Right atrium auricular region (tissue), 2 donors: ENCODE results near the gene TMEM54. TPM values are rescaled to one million over a fixed set of nuclear protein-coding genes. Genes with fewer than 3 reads are reported as not detected.
A peak's percentile ranks its signal among the peaks of the same experiment; 100 is the strongest.

Experiments
- DNase-seq: peaks from one replicate; pipeline ENCODE4 v3.0.0-alpha.2; 2019; ENCODE audit warnings: low spot score
- H3K27ac ChIP-seq, 2 donors: fragments of 200-600 bp; sonication (generic); 1 replicate in 1 of 2; 2 replicates in 1 of 2; pipeline ENCODE4 v1.5.1; 2016 to 2019
- H3K27me3 ChIP-seq, 2 donors: fragments of 200-600 bp; sonication (generic); one replicate each; pipeline versions ENCODE4 v1.5.1 to v1.6.0; 2017 to 2019
- H3K36me3 ChIP-seq: fragments of 200-600 bp; sonication (generic); one replicate; pipeline ENCODE4 v1.5.1; 2016
- H3K4me1 ChIP-seq, 2 donors: fragments of 200-600 bp; sonication (generic); one replicate each; pipeline versions ENCODE4 v1.5.1 to v1.6.0; 2017 to 2019
- H3K4me3 ChIP-seq, 2 donors: fragments of 200-600 bp; sonication (generic); 1 replicate in 1 of 2; 2 replicates in 1 of 2; pipeline ENCODE4 v1.5.1; 2017 to 2019; ENCODE audit warnings: mild to moderate bottlenecking in 1 of 2, moderate library complexity in 1 of 2
- H3K9me3 ChIP-seq, 2 donors: fragments of 200-600 bp; sonication (generic); one replicate each; pipeline ENCODE4 v1.5.1; 2019
- total RNA-seq, 2 donors: library from RNA; depleted of rRNA; stranded (reverse); fragments of >200 nt; gene quantifications; one replicate each; pipeline ENCODE4 v1.1.0, GENCODE V29; 2016
- TF ChIP-seq, protein P1 (sequence below), 2 donors: fragments of 200-600 bp; sonication (generic); IDR thresholded peaks; one replicate each; pipeline ENCODE4 v1.5.1; 2019; ENCODE audit warnings: antibody characterized with exemption in 2 of 2

The TMEM54 gene, protein sequence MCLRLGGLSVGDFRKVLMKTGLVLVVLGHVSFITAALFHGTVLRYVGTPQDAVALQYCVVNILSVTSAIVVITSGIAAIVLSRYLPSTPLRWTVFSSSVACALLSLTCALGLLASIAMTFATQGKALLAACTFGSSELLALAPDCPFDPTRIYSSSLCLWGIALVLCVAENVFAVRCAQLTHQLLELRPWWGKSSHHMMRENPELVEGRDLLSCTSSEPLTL
- total RNA-seq: 10 to 100 TPM in 1 of 2 donors, 1 to 10 TPM in 1; 4.7 to 37.9 TPM

DNA sequence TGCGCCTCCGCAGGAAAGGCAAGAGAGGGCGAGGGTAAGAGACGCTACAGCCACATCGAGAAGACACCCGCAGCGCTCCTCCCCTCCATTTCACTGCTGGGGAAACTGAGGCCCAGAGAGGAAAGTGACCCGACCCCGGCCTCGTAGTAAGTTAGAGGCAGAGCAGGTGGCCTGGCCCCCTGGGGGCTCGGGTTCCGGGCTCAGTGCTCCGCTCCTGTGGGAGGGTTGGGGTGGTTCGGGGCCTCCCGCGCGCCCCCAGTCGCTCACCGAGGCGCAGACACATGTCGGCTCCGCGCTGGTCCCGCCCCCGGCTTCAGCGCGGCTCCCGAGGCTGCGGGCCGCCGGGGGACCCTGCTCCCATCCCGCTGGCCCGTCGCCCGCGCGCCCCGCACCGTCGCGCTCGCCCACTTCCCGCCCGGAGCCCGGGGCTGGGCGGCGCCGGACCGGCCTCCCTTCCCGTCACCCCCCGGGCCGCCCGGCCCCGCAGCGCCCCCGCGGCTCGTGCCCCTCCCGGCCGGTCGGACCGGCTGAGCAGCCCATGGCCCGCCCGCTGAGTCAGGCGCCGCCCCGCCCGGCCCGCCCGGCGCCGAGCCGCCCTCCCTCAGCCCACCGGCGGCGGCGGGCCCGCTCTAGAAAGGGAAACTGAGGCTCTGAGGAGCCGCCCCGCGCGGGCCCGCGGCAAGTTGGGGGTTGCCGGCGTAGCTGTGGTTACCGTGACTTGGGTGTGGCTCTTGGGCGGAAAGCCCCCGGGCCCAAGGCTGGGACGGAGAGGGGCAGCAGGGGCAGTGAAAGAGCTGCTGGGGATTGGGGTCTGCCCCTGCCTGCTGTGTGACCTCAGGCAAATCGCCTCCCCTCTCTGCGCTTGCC, at the start of gene TMEM54:
TSS of gene TMEM54 (minus strand) at position 434 of the 867 bp plus-strand sequence. CDS start at position 283, 151 bp downstream.
- peaks cover 0 to 4% of the 10 kb centered on the region in 2 donors for H3K27me3 ChIP-seq
- H3K9me3 ChIP-seq: no peaks in the 10 kb centered on the region
- H3K36me3 ChIP-seq: no peaks in the 10 kb centered on the region
- DNase-seq: no peak
- peak within 1 kb of the TSS in 1 of 2 donors; percentile 42 for H3K27ac ChIP-seq
- TF ChIP-seq, protein P1, sequence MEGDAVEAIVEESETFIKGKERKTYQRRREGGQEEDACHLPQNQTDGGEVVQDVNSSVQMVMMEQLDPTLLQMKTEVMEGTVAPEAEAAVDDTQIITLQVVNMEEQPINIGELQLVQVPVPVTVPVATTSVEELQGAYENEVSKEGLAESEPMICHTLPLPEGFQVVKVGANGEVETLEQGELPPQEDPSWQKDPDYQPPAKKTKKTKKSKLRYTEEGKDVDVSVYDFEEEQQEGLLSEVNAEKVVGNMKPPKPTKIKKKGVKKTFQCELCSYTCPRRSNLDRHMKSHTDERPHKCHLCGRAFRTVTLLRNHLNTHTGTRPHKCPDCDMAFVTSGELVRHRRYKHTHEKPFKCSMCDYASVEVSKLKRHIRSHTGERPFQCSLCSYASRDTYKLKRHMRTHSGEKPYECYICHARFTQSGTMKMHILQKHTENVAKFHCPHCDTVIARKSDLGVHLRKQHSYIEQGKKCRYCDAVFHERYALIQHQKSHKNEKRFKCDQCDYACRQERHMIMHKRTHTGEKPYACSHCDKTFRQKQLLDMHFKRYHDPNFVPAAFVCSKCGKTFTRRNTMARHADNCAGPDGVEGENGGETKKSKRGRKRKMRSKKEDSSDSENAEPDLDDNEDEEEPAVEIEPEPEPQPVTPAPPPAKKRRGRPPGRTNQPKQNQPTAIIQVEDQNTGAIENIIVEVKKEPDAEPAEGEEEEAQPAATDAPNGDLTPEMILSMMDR (IDR thresholded peaks at IDR 0.05): no peak
- peaks cover 0 to 9% of the 10 kb centered on the region in 2 donors for H3K4me1 ChIP-seq
- peak within 1 kb of the TSS; percentile 47 to 63 for H3K4me3 ChIP-seq

DNA sequence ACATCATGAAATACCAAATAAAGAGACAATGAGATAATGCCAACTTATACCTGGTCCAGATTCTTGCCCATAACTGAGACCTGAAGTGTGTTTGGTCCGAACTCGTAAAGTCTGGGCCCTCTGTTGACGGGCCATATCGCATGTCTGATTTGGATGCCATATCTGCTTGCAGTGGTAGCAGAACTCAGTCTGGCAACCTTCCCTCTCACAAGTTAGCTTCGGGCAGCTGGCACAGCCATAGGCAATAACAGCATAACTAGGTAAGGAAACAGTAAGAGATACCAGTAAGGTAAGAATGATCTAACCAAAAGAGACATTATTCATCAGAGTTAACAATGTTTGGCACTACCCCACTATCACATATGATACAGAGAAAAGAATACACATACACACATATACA, 48.3 kb upstream of the TMEM54 start:
- H3K27ac ChIP-seq: no peak overlapping the region
- DNase-seq: no peak
- TF ChIP-seq, protein P1 (IDR thresholded peaks at IDR 0.05): no peak
- no peaks in the 10 kb centered on the region for H3K9me3 ChIP-seq
- no peaks in the 10 kb centered on the region for H3K27me3 ChIP-seq
- H3K36me3 ChIP-seq: peaks cover 20% of the 10 kb centered on the region
- peaks cover 0 to 10% of the 10 kb centered on the region in 2 donors for H3K4me1 ChIP-seq
- no peak overlapping the region for H3K4me3 ChIP-seq

DNA sequence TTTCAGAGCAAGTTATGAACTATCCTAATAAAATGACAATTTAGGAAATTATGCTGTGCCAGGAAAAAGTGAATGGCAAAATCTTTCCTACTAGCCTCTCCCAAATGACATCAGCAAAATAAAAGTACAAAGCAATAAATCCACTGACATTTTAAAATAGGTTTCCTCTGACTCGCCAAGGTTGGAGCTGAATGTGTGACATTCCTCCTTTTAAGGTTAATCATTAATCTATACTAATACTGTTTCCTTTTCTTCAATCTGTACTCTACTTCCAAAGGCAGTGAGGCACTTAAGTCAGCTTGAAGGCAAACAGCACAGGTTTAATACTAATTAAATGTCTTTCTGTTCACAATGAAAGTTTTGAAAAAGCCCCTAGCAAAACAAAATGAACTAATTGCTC, 47.7 kb upstream of the TMEM54 start:
- Histone ChIP-seq H3K27ac (peak overlapping the region in 1 of 2 donors; percentile 35), H3K9me3 (no peaks in the 10 kb centered on the region), H3K27me3 (no peaks in the 10 kb centered on the region), H3K4me3 (no peak overlapping the region), H3K36me3 (peaks cover 26% of the 10 kb centered on the region), H3K4me1 (peaks cover 0 to 10% of the 10 kb centered on the region in 2 donors)
- DNase-seq: no peak
- TF ChIP-seq, protein P1 (IDR thresholded peaks at IDR 0.05): no peak

DNA sequence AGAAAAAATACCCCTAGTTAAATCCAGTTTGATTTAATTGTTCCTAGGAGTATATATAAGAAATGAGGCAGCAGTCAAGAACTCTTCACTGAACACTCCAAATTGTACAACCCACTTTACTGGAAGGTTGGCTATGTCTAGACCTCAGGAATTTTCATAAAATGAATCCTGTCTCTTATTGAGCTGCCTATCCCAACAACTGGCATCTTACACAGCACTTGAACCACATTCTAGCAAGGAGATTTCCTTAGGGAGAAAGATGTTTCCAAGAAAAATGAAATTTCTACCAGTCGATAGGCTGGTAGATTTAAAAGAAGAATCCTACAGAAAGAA, 47.2 kb upstream of the TMEM54 start:
- peak overlapping the region in 1 of 2 donors; percentile 35 for H3K27ac ChIP-seq
- peaks cover 31% of the 10 kb centered on the region for H3K36me3 ChIP-seq
- TF ChIP-seq, protein P1 (IDR thresholded peaks at IDR 0.05): no peak
- H3K4me3 ChIP-seq: no peak overlapping the region
- DNase-seq: no peak
- no peaks in the 10 kb centered on the region for H3K9me3 ChIP-seq
- H3K27me3 ChIP-seq: no peaks in the 10 kb centered on the region
- peaks cover 0 to 10% of the 10 kb centered on the region in 2 donors for H3K4me1 ChIP-seq

DNA sequence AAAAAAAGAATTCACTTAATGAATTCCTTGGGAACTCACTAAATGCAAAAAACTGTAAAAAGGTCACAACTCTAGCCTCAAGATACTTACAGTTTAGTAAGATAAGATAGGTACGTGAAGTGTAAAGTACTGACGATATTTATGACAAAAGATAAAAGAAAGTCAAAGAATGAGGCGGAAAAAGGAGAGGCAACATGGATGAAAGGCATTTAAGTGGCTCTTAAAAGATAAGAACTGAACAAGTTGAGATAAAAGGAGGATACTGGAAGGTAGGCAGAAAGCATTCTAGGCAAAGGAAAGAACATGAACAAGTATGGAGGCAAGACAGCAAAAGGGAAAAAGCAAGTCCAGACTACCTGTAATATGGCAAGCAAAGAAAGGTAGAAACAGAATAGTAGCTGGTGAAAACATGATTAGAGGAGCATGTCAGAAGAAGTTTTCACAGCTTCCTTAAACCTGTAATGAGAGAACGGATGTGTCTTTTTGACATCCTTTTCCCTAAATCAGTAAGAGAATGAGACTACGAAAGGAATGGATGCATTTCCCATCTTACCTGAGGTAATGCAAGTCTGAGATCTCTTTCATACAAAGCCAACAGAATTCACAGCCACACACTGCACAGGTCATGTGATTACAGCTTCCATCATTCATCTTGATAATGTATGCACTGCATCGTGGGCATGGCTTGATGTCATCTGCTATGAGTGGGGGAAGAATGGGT, 46.6 kb upstream of the TMEM54 start:
- Histone ChIP-seq H3K36me3 (peaks cover 37% of the 10 kb centered on the region), H3K27me3 (no peaks in the 10 kb centered on the region), H3K9me3 (no peaks in the 10 kb centered on the region), H3K27ac (peak overlapping the region in 1 of 2 donors; percentile 35), H3K4me1 (peaks cover 0 to 10% of the 10 kb centered on the region in 2 donors), H3K4me3 (no peak overlapping the region)
- TF ChIP-seq, protein P1 (IDR thresholded peaks at IDR 0.05): no peak
- DNase-seq: no peak
